SHP77 (cell line): ENCODE data around the gene FMN2.
"Not testable (repeated sequence)": the region's sequence is repeated elsewhere in the genome, so short reads cannot be mapped to it uniquely, and the experiment has no call there.

Source experiments
- DNase-seq, 2 experiments: peaks; one replicate each; lab custom pipeline; 2025; lab: John Stamatoyannopoulos, UW

The FMN2 gene

DNA sequence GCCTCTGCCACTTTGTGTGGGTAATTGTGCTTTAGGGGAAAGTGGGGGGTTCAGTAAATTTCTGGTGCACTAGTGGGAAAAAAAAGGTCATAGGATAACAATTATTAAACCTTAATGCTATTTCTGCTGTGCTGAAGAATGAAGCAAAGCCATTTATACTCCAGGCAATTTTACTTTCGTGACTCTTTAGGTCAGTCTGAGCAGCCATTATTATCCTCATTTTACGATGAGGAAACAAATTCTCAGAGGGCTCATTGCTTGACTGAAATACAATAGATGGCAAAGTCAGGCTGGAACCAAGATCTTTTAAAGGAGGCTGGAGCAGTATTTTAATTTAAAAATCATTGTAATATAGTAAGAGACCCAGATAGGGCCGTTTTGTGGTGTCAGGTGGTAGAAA lies 272.2 kb downstream of the FMN2 start:
- DNase-seq = no peak

DNA sequence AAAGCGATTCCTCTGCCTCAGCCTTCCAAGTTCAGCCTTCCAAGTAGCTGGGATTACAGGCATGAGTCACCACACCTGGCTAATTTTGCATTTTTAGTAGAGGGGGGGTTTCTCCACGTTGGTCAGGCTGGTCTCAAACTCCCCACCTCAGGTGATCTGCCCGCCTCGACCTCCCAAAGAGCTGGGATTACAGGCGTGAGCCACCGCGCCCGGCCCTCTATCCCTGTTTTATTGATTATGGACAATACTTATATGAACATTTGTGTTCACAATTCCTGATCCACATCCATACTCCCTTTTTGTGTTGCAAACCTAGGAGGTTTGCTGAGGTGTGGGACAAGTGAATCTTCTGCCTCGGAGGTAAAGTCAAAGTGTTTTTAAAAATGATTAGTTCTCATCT lies 275.0 kb downstream of the FMN2 start:
- DNase-seq = no peak

DNA sequence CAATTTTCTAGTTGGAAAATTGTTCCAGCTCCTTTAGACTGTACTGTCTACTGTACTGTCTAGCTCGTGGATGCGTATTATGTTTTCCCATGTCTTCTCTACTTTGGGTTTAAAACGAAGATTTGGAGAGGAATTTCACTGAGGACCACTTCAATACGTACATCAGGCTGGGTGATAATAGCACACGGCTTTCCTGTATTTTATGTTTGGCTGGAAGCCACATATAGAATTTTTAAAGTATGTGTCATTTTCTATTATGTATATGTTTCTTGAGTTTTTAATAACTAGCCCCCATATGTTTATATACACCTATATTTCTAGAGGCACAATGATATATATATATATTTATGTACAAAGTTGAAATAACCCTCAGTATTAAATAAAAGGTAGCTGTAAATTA lies 293.9 kb downstream of the FMN2 start:
- DNase-seq = no peak

DNA sequence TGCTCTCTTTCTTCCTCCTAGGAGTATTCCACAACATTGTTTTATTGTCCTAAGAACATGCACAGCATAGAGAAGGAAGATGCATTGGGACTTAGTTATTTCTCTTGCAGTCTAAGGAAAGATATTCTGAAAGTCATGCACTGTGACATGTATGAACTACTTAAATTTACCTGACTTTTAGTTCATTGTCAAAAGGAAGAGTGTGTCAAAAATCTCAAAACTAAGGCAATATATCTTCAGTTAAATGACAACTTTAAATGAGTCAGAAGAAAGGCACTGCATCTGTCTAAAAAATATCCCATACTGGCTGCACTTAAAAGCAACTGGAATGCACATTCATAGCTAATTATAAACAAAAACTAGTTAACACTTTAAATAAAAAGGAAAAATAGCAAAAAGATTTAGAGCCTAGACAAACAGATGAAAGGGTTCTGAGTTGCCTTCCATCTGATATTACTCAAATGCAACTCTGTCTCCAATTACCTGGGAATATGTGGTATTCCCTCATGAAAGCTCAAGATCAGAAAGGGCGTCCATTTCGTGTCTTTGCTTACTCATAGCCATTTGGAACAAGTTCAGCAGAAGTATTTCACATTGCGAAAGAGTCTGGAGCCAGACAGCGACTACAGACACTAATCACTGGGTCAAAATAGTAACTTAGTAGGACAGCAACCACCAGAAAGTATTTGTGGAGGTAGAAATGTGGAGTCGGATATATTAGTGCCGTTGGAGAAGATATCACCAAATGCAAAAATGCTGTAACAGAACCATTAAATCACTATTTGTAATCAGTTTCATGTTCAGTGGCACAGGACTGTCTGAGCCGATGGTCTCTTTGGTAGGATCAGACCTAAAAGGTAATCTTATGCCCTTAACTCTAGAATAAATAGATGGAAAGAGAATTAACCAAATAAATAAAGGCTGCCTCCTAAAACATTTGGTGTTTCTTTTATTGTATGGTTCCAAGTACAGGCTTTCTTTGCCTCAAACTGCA lies 294.6 kb downstream of the FMN2 start:
- no peak for DNase-seq

DNA sequence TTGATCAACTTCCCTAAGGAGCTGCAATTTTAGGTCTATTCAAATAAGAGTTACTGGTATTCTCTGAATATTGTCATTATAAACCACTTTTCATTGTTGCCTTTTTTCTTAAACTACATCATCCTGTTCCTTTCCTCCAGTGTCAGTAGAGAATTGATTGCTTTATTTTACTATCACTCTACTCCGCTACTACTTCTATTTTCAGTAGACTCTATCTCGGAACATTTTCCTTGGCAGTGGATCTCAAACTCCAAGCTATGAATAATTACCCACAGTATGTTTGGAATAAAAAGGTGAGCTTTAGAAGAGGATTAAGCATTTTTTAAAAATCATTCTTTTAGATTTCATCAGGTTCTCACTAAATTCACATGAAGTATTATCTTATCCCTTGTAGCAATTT lies 295.4 kb downstream of the FMN2 start:
- no peak for DNase-seq

DNA sequence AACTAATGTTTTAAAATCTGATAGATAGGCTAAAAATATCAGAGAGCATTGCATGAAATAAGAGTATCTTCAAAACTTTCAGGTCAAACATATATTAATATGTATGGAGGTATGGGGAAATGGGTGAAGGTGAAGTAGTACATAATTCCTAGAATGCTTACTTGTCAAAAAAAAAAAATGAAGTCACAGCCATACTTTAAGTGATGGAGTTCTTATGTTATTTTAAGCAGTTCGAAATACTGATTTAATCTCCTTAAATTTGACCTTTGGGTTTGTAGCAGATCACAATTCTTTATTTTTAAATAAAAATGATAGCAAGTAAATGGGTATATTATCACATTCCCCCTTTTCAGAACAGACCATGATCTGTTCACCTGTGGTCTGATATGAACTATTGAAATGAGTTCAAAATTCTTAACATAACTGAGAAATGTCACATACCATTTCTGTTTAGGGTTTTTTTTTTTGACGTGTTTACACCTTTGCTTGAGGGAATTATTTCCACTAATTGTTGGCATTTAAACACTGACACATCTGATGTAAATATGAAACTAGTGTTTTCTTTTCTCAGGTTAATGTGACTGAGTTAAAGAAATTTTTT lies 300.1 kb downstream of the FMN2 start:
- no peak for DNase-seq

DNA sequence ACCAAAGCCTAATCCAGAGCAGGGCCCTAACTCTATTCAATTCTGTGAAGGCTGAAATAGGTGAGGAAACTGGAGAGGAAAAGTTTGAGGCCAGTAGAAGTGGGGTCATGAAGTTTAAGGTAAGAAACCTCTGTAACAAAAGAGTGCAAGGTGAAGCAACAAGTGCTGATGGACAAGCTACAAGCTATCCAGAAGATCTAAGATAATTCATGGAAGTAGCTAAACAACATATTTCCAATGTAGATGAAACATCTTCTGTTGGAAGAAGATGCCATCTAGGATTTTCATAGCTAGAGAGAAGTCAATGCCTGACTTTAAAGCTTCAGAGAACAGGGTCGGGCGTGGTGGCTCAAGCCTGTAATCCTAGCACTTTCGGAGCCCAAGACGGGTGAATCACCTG lies 302.7 kb downstream of the FMN2 start:
- DNase-seq = no peak

DNA sequence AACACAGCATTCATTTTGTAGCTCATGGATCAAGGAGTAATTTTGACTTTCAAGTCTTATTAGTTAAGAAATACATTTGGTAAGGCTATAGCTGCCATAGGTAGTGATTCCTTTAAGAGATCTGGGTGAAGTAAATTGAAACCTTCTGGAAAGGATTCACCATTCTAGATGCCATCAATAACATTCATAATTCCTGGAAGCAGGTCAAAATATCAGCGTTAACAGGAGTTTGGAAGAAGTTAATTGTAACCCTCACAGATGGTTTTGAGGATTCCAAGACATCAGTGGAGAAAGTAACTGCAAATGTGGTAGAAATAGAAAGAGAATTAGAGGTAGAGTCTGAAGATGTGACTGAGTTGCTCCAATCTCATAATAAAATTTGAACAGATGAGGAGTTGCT lies 303.7 kb downstream of the FMN2 start:
- DNase-seq = no peak

DNA sequence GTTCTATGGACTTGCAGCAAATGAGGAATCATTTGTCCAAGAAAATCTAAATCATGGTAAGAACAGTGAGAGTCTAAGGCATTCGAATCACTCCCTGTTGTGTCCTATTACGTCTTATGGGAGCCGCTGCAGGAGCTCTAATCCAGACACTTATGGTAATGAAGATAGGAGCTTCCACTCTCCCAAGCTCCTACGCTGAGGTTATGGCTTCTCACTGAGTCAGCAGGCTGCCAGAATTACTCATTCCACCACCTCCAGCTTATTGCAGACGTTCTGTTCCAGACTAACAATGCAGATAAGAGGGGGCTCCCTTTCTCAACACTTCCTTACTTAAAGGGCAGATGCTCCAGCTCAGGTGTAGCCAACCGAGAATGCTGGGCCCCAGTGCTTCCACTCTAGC lies 307.7 kb downstream of the FMN2 start:
- DNase-seq = no peak

DNA sequence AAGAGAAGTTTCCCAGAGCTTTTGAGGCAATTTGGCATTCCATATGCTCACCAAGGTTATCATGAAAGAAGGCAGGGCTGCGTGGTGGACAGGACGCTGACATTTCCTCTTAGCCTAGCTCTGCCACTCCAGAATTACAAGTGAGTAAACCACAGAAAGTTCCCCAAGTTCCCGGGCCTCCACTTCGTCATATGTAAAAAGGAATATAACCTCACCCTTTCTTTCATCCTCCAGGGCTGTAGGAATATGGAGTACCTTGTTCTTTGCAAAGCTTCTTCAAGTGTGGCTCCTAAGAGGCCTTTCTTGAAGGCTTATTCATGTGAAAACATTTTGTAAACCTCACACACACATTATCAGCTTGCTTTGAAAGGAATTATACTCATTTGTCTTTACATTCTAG lies 310.0 kb downstream of the FMN2 start:
- no peak for DNase-seq

DNA sequence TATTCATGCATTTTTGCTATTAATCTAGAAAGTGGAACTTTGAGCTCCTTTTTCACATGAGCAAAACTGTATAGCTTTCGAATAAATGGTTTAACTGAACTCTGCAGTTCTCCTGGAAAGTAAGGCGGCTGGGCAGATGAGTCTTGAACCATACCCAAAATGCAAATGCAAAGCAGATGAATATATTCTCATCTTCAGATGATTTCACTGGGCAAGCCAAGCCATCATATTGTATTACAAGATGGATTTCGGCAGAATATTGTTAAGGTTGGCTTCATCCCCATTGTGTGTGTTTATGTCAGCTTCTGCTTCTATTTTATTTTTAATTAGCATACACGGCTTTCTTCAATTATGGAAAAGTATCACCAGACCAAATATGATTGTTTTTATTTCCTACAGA lies 310.6 kb downstream of the FMN2 start:
- no peak for DNase-seq

DNA sequence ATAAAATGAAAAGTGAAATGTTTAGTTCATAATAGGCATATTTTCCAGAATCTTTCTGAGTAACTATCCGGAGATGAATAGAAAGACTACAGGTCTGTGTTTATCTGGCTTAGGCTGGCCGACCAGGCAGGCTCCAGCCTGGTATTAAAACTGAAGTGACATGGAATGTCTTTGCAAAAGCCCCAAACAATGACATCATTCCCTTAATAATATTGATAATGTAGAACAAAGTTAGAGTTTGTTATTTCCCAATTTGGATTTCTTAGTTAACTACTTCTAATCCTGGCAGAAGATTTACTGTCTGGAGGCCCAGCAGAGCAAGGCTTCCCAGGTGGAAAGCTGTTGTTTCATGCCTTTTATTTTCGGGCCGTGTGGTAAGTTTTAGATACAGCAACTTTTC lies 312.6 kb downstream of the FMN2 start:
- no peak for DNase-seq

DNA sequence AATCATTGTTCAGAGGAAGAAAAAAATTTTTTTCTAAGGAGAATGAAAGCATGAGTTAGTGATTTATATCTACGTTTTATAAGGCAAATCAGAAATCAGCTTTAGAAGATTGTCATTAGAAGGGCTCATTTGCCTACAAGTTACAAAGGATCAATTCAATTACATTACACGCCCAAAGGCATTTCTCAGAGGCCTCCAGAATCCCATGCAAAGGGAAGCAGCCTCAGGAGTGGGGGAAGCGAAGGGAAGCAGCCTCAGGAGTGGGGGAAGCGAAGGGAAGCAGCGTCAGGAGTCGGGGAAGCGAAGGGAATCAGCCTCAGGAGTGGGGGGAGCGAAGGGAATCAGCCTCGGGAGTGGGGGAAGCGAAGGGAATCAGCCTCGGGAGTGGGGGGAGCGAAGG lies 314.1 kb downstream of the FMN2 start:
- no peak for DNase-seq

DNA sequence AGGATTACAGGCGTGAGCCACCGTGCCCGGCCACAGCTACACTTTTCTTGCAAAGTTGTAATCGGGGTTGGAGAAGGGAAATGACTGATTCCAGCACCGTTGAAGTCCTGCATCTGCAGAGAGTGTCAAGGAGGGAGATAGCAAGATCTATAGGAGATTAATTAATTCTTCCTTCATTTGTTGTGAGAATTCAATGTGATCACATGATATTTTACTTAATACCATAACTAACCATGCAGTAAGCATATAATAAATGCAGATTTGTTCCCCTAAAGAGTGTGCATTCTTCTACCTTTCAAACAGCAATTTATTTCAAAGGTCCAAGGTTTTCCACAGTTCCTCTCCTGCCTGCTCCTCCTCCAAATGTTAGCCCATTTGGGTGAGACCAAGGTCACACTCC lies 315.7 kb downstream of the FMN2 start:
- no peak for DNase-seq

DNA sequence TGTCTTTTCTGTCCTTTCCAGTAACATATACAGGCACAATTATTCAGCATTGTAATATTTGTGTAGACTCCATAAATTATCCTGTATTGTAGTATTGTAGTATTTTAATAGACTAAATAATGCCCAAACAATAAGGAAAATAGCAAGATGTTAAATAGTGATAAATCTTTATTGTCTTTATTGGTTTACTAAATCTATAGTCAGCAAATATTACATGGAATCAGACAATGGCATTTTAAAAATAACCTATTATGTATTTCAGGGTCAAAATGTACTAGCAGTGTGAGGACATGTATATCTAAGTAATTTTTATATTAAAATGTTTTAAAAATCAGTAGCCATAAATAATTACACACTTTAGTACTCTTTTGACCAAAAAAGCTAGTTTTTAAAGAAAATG lies 317.9 kb downstream of the FMN2 start:
- DNase-seq = no peak

DNA sequence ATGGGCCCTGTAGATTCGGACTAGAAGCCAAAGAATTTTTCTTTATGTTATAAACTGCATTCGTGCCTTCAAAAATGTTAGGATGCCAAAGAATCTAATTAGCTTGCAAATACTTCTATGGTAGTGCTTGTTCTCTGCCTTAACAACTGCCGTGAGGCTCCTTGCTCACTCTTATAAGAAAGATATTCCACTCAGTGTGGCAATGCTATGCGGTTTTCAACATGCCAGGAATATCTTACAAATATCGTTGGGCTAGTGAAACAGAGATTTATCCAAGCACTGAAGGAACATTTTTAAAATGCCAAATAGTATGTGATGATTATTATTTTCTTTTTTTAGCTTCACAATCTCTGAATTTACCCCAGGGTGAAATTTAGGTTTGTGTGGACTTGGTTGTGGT lies 322.0 kb downstream of the FMN2 start:
- no peak for DNase-seq

DNA sequence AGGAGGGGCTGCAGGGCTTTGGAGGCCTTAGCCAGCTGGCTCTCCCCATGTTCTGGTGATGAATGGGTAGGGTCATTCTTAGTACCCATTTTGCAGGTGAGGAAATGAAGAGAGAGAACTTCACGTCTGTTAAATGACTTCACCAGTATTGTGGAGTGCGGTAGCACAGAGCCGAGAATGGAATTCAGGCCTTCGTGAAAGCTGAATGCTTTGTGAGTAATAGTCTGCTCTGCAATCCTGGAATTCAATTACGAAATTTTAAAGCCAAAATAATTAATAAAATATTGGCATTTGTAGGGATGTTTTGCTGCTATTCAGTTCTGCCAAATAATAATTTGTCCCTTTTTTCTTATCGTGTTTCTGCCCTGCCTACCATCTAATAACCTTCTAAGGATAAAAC lies 322.6 kb downstream of the FMN2 start:
- no peak for DNase-seq

DNA sequence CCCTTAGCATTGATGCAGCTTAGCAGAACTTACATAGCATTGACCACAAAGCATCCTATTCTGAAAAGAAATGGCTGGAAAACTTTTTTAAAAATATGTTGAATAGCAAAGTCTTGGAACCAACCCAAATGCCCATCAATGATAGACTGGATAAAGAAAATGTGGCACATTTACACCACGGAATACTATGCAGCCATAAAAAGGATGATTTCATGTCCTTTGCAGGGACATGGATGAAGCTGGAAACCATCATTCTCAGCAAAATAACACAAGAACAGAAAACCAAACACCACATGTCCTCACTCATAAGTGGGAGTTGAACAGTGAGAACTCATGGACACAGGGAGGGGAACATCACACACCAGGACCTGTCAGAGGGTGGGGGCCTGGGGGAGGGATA lies 323.3 kb downstream of the FMN2 start:
- not testable (repeated sequence) for DNase-seq

DNA sequence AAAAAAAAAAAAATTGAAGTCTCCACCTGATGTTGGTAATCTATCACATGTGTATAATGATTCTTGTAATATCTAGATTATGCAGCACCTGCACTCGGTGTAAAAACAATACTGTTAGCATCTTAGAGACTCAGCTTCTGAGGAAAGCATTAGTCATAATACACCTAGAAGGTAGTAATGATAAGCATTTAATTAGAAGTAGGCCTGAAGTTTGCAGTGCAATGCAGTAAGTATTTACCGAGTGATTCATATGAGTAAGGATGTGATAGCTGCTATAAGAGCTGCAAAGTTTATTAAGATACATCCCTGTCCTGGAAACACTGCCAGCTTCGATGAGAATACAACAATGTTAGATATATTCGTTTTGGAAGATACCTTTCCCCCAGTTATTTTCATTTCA lies 323.8 kb downstream of the FMN2 start:
- no peak for DNase-seq

DNA sequence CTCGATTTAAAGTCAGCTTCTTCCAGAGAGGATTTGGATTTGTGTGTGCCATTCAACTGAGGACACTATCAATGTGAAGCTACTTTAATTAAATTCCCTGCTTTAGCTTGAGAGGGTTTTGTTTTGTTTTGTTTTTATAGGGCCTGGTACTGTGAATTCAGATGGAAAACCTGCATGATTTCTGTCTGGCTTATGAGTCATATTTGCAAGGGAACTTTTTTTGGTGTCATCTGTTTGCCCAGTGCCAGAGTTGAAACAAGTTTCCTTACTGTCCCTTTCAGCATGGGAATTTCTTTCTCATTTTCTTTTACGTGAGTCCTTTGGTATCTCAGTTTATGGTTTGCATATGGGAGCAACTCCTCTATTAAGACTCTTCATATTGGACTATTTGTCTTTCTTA lies 325.6 kb downstream of the FMN2 start:
- no peak for DNase-seq

DNA sequence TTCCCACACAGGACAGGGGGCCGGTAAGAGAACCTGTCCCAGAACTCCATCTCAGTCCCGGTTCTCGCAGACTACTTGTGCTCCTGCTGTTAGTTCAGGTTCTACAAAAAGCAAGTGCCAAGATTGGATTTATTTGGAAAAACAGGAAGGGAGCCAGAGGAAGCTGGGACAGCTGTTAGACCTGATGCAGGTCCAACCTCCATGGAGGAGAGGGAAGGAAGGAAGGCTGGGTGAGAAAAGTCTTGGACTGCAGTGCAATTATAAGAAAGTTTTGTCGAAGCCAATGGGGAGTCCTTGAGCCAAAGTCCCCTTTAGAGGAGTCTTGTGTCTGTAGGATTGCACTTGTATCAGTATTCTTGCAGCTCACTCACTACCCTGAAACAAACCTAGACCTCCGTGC lies 329.1 kb downstream of the FMN2 start:
- DNase-seq = no peak

DNA sequence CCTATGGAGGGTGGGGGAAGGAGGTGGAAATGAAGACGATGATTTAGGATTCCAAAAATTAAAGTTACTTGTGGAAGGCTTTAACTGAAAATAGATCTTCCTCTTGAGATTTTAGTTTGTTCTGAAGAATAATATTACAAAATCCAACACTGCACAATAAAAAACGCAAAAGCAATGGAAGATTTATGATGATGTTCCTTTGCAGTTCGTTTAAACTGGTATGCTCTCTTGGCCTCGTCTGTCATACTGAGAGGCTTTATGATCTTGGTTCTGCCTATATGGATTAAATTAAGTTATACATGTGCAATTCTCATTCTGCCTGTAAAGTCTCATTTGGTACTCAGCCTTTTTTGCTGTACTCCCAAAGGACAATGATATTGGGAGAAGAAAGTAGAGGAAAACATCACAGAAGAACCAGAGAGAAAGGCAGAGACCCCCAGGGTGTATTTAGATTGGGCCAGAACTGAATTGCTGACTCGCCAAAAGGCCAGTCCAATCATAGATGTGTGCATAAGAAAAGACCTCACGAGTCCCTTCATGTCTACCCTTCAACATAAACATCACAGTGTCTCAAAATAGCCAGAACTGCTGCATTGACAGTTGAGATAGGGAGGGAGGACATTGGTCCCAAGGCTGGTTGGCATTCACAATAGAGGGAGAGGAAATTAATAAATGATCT lies 331.7 kb downstream of the FMN2 start:
- DNase-seq = no peak
